Measurements from ENCODE around the gene SSNA1. TPM values are rescaled to one million over a fixed set of nuclear protein-coding genes. Genes with fewer than 3 reads are reported as not detected.
"Not testable (repeated sequence)": the region's sequence is repeated elsewhere in the genome, so short reads cannot be mapped to it uniquely, and the experiment has no call there.

The SSNA1 gene
- total RNA-seq, 2 donors from 2014 or later = 64.1 to 84.5 TPM

DNA sequence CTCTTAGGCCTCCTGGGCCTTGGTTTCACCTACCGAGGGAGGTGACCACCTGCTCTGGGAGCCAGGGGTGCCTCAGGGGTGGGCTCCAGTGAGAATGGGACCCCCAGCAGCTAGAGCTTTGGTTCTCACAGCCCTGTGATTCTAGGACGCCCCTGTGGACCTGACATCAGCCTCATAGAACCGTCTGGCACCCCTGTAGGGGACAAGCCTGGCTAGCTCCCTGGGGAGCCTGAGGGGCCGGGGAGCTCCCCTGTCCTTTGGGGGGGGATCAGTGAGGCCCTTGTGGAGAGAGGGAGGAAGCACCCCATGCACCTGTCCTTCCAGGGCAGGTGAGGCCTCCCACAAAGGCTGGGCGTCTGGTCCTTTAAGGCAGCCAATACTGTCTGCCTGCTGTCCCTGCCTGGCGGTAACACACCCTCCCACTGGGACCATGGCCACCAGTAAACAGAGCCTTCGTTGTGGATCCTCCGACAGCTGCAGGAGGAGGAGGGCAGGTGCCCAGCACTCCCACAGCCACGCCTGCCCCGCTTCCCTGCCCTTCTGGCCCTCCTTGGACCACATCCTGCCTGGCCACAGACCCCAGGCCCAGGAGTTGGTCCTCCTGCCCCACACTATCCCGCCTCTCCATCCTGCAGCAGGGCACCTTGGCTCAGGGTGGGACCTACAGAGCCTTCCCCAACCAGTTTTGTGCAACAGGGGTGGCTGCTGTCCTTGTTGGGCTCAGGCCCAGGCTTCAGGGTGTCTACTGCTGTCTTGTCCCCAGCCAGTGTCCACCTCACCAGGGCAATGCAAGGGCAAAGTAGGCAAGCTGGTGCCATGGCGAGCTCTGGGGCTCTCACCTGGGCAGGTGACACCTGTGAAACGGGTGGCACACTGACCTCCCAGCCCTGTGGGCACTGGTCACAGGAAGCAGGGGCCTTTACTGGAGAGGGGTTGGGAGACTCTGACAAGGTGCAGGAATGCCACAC is 49.6 kb downstream of the SSNA1 start:
- Mint-ChIP-seq H3K4me1 (ENCODE audit: low read depth) (peaks cover 18% of the 10 kb centered on the region), H3K36me3 (ENCODE audit: insufficient read depth in 2 of 2) (peaks cover 8 to 9% of the 10 kb centered on the region in 2 donors), H3K4me3 (peak overlapping the region; percentile 18 to 91), H3K27me3 (ENCODE audit: low read depth) (no peaks in the 10 kb centered on the region), H3K27ac (no peak overlapping the region), H3K9me3 (no peaks in the 10 kb centered on the region)
- DNase-seq = no peak
- no peak for ATAC-seq (replicated peaks in 1 of 2)

DNA sequence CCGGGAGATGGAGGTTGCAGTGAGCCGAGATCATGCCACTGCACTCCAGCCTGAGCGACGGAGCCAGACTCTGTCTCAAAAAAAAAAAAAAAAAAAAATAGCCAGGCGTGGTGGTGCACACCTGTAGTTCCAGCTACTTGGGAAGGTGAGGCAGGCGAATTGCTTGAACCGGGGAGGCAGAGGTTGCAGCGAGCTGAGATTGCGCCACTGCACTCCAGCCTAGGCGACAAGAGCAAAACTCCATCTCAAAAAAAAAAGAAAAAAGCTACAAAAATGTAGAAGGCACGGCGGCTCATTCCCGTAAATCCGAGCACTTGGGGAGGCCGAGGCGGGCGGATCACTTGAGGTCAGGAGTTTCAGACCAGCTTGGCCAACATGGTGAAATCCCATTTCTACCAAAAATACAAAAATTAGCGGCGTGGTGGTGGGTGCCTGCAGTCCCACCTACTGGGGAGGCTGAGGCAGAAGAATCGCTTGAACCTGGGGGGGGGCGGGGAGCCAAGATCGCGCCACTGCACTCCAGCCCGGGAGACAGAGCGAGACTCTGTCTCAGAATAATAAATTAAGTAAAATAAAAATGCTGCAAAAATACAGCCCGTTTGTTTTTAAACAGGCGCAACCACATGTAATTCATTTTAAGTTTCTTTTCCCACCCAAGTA is 51.2 kb downstream of the SSNA1 start:
- not testable (repeated sequence) for ATAC-seq (replicated peaks in 1 of 2); H3K9me3 Mint-ChIP-seq; H3K27me3 Mint-ChIP-seq (ENCODE audit: low read depth); DNase-seq
- Mint-ChIP-seq H3K27ac (peak overlapping the region; percentile 73), H3K4me1 (ENCODE audit: low read depth) (peaks cover 32% of the 10 kb centered on the region), H3K4me3 (peak overlapping the region; percentile 78 to 91), H3K36me3 (ENCODE audit: insufficient read depth in 2 of 2) (peaks cover 9 to 11% of the 10 kb centered on the region in 2 donors)

Other genes starting within 250 kb of the SSNA1 start
- gene FBXW5, start 243.9 kb upstream of the SSNA1 start, total RNA-seq = 10 to 100 TPM; 67.7 to 74.9 TPM
- gene C8G, start 243.4 kb upstream of the SSNA1 start, total RNA-seq = 1 to 10 TPM; 2.6 to 3.4 TPM
- gene LCN12, start 236.4 kb upstream of the SSNA1 start, total RNA-seq = 1 to 10 TPM; 1.0 to 1.4 TPM
- gene PTGDS, start 211.2 kb upstream of the SSNA1 start, total RNA-seq = not detected
- gene LCNL1, start 205.7 kb upstream of the SSNA1 start, total RNA-seq = not detected
- gene PAXX, start 196.3 kb upstream of the SSNA1 start, total RNA-seq = 10 to 100 TPM; 51.8 to 56.9 TPM
- gene CLIC3, start 192.1 kb upstream of the SSNA1 start, total RNA-seq = under 1 TPM; 0.43 to 0.65 TPM
- gene ABCA2, start 160.4 kb upstream of the SSNA1 start, total RNA-seq = 10 to 100 TPM; 23.9 to 27.5 TPM
- gene FUT7, start 156.6 kb upstream of the SSNA1 start, total RNA-seq = 1 to 10 TPM; 1.6 to 1.8 TPM
- 10 to 100 TPM; 27.2 to 28.7 TPM for gene NPDC1, start 142.5 kb upstream of the SSNA1 start, total RNA-seq
- gene ENTPD2, start 134.6 kb upstream of the SSNA1 start, total RNA-seq = under 1 TPM; 0.28 to 0.48 TPM
- 1 to 10 TPM; 6.6 to 8.4 TPM for gene SAPCD2, start 118.1 kb upstream of the SSNA1 start, total RNA-seq
- gene UAP1L1, start 111.2 kb upstream of the SSNA1 start, total RNA-seq = 10 to 100 TPM; 13.6 to 14.3 TPM
- gene MAN1B1, start 101.7 kb upstream of the SSNA1 start, total RNA-seq = 10 to 100 TPM; 40.3 to 45.8 TPM
- gene DPP7, start 73.9 kb upstream of the SSNA1 start, total RNA-seq = 100 to 1,000 TPM; 155 to 158 TPM
- gene GRIN1, start 49.5 kb upstream of the SSNA1 start, total RNA-seq = 1 to 10 TPM in 1 of 2 donors, under 1 TPM in 1; 0.38 to 1.2 TPM
- gene LRRC26, start 18.6 kb upstream of the SSNA1 start, total RNA-seq = not detected
- under 1 TPM; 0.50 to 0.74 TPM for gene TMEM210, start 16.6 kb upstream of the SSNA1 start, total RNA-seq
- gene ANAPC2, start 116 bp upstream of the SSNA1 start, total RNA-seq = 10 to 100 TPM; 56.9 to 63.5 TPM
- 10 to 100 TPM; 13.3 to 19.9 TPM for gene TPRN, start 12.1 kb downstream of the SSNA1 start, total RNA-seq
- gene TMEM203, start 17.0 kb downstream of the SSNA1 start, total RNA-seq = 10 to 100 TPM; 27.4 to 33.3 TPM
- 10 to 100 TPM; 43.3 to 50.9 TPM for gene NDOR1, start 17.0 kb downstream of the SSNA1 start, total RNA-seq
- 10 to 100 TPM in 1 of 2 donors, 1 to 10 TPM in 1; 6.6 to 10.3 TPM for gene RNF208, start 33.6 kb downstream of the SSNA1 start, total RNA-seq
- 1 to 10 TPM; 1.0 to 2.0 TPM for gene CYSRT1, start 36.5 kb downstream of the SSNA1 start, total RNA-seq
- under 1 TPM in 1 of 2 donors, not detected in 1; 0.14 TPM for gene RNF224, start 38.8 kb downstream of the SSNA1 start, total RNA-seq
- gene SLC34A3, start 42.2 kb downstream of the SSNA1 start, total RNA-seq = under 1 TPM; 0.12 to 0.14 TPM
- gene TUBB4B, start 52.6 kb downstream of the SSNA1 start, total RNA-seq = 100 to 1,000 TPM; 122 to 128 TPM
- gene STPG3, start 62.6 kb downstream of the SSNA1 start, total RNA-seq = under 1 TPM in 1 of 2 donors, not detected in 1; 0.63 TPM
- 10 to 100 TPM; 53.1 to 56.6 TPM for gene NELFB, start 66.7 kb downstream of the SSNA1 start, total RNA-seq
- gene TOR4A, start 89.0 kb downstream of the SSNA1 start, total RNA-seq = 1 to 10 TPM; 4.3 to 8.3 TPM
- 1 to 10 TPM; 1.6 to 2.0 TPM for gene NRARP, start 113.6 kb downstream of the SSNA1 start, total RNA-seq
- 10 to 100 TPM; 23.7 to 26.0 TPM for gene EXD3, start 234.5 kb downstream of the SSNA1 start, total RNA-seq
- gene NOXA1, start 234.7 kb downstream of the SSNA1 start, total RNA-seq = 1 to 10 TPM; 1.4 to 1.8 TPM

Measured in activated T-cell treated with anti-CD3 and anti-CD28 coated beads, Interleukin-2, amount 50 U/mL, for 72 hours (primary cell).